ENCODE data around the gene MGAT2.
"Not testable (repeated sequence)": the region's sequence is repeated elsewhere in the genome, so short reads cannot be mapped to it uniquely, and the experiment has no call there.

Gene MGAT2

DNA sequence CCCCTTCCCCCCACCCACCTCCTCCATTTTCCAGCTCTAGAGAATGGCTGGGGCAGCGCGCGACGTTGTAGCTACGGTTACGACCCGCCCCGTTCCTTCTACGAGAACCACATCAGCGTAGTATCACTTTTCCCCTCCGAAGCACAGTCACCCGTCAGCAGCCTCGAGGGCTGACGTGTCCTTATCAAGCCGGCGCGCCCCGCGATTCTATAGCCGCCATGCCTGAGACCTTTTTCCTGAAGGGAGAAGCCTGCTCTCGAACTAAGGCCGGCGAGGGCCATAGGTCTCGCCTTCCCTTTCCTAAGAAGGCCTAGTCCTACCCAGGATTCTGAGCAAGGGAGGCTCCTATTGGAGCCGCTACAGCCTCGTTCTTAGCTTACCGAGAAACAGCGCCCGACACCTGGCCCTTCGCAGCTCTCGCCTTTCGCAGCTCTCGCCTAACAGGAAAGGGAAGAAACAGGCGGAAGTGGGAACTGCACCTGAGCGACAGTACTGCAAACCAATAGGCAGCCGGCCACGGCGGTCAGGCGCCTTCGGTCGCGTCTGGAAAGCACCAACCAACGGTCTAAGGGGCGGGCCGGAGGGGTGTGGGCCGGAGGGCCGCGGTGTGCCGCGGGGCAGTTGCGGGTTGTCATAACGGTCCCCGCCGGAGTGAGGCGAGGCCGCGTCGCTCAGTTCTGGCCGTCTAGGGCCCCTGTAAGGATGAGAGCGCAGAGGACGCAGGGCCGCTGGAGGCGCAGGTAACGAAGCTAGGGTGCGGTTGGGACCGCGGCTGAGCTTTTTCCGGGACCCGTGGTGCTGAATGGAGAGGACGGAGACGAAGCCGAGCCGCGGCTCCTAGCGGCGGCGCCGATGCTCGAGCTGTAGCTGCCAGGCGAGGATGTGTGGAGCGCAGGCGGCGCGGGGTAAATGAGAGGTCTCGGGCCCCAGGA, at the start of gene MGAT2, which contains the start of gene RPL36AL:
Gene MGAT2 (plus strand): TSS at position 618 of the 932 bp plus-strand sequence. CDS start 470 bp downstream, outside the sequence.
Gene RPL36AL (minus strand): TSS at position 445 of the 932 bp plus-strand sequence. CDS start 1,522 bp downstream, outside the sequence.
- Histone ChIP-seq H3K9me3 (ENCODE audit: control insufficient read depth, low read length) (no peaks in the 10 kb centered on the region), H3K36me3 (ENCODE audit: control insufficient read depth, insufficient read depth, low read length) (no peaks in the 10 kb centered on the region), H3K4me1 (ENCODE audit: control insufficient read depth, insufficient read depth, low read length) (peaks cover 6% of the 10 kb centered on the region), H3K9ac (ENCODE audit: low read length) (peak within 1 kb of the TSS; percentile 95), H3K27me3 (ENCODE audit: control insufficient read depth, insufficient read depth, low read length) (no peaks in the 10 kb centered on the region), H3K4me3 (ENCODE audit: low read length) (peak within 1 kb of the TSS; percentile 74)

DNA sequence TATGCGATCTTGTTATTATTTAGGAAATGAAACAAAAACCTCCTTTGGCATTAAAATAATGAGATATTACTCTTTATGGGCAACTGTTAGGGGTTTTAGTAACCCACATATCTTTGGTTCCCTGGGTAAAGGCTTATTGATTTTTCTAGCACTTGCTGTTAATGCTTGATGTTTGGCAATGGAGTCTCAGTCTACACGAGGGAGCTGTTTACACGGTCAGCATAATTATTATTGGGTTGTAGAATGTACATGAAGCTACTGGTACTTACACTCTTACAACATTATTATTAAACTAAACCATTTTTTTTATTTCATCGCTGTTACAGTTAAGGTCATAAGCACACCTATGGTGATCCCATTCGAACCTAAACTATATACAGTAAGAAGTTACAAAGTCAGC, 46.6 kb upstream of the MGAT2 start:
- H3K27me3 ChIP-seq (ENCODE audit: control insufficient read depth, insufficient read depth, low read length), result no peaks in the 10 kb centered on the region
- H3K9ac ChIP-seq (ENCODE audit: low read length), result no peak overlapping the region
- H3K9me3 ChIP-seq (ENCODE audit: control insufficient read depth, low read length), result no peaks in the 10 kb centered on the region
- no peaks in the 10 kb centered on the region for H3K36me3 ChIP-seq (ENCODE audit: control insufficient read depth, insufficient read depth, low read length)
- no peaks in the 10 kb centered on the region for H3K4me1 ChIP-seq (ENCODE audit: control insufficient read depth, insufficient read depth, low read length)
- no peak overlapping the region for H3K4me3 ChIP-seq (ENCODE audit: low read length)

DNA sequence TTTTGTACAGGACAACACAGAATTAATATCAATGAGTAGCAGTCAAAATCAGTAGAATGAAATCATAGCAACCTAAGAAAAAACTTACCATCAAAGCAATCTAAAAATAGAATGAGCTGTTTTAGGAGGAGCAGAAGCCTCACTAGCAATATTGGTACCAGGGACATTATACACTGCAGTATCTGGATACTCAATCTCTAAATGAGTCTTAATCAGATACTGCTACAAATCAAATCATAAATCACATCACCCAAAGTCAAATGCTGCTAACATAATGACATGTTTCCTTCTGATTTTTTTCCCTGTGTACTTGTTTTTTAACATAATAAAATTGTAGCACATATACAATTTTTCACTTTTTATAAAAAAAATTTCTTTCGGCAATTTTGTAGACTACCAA, 42.5 kb upstream of the MGAT2 start:
- Histone ChIP-seq H3K36me3 (ENCODE audit: control insufficient read depth, insufficient read depth, low read length) (peaks cover 3% of the 10 kb centered on the region), H3K27me3 (ENCODE audit: control insufficient read depth, insufficient read depth, low read length) (no peaks in the 10 kb centered on the region), H3K9me3 (ENCODE audit: control insufficient read depth, low read length) (no peaks in the 10 kb centered on the region), H3K4me3 (ENCODE audit: low read length) (no peak overlapping the region), H3K4me1 (ENCODE audit: control insufficient read depth, insufficient read depth, low read length) (peaks cover 5% of the 10 kb centered on the region), H3K9ac (ENCODE audit: low read length) (no peak overlapping the region)

DNA sequence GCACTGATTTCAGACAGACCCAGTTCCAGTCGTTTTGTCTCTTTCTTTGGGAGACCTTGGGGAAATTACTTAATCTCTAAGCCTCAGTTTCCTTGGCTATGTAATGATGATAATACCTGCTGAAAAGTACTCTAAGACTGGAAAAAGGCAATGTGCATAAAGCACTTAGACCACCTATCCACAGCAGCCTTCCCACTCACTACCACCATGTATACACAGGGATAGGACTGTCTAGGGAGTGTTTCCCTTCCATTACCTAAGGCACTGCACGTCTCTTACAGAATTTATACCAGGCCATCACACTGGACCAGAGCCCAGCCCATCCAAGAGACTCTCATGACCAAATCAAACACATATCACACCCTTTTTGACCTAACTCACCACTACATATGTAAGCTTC, 40.8 kb upstream of the MGAT2 start:
- H3K27me3 ChIP-seq (ENCODE audit: control insufficient read depth, insufficient read depth, low read length), result no peaks in the 10 kb centered on the region
- peaks cover 8% of the 10 kb centered on the region for H3K36me3 ChIP-seq (ENCODE audit: control insufficient read depth, insufficient read depth, low read length)
- no peak overlapping the region for H3K9ac ChIP-seq (ENCODE audit: low read length)
- no peak overlapping the region for H3K4me3 ChIP-seq (ENCODE audit: low read length)
- peaks cover 15% of the 10 kb centered on the region for H3K4me1 ChIP-seq (ENCODE audit: control insufficient read depth, insufficient read depth, low read length)
- no peaks in the 10 kb centered on the region for H3K9me3 ChIP-seq (ENCODE audit: control insufficient read depth, low read length)

DNA sequence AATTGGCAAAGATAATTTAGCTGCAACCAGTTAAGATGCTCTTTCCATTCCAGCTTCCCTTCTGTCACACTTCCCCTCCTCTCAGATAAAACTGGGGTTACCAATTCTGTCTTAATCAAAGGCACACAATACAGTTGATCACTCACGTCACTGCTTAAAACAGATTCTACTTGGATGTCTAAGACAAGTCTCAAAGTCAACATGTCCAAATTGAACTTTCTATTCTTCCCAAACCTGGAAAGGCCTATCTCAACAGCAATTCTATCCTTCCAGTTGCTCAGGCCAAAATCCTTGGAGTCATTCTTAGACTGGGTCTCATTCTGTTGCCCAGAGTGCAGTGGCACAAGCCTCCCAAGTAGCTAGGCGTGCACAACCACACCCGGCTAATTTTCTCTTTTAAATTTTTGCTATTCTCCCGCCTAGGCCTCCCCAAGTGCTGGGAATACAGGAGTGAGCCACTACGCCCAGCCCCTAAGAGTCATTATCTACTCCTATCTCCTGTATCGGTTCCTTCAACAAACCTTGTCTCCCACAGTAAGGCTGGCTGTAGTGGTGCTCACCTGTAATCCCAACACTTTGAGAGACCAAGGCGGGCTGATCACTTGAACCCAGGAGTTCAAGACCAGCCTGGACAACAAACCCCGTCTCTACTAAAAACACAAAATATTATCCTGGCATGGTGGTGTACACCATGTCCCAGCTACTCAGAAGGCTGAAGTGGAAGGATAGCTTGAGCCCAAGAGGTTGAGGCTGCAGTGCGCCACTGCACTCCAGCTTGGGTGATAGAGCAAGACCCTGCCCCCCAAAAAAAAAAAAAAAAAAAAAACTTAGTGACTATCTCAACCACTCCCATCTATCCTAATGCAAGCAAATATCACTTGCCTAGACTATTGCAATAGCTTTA, 39.1 kb upstream of the MGAT2 start:
- Histone ChIP-seq H3K9me3 (ENCODE audit: control insufficient read depth, low read length) (no peaks in the 10 kb centered on the region), H3K4me1 (ENCODE audit: control insufficient read depth, insufficient read depth, low read length) (peaks cover 15% of the 10 kb centered on the region), H3K27me3 (ENCODE audit: control insufficient read depth, insufficient read depth, low read length) (no peaks in the 10 kb centered on the region), H3K4me3 (ENCODE audit: low read length) (no peak overlapping the region), H3K9ac (ENCODE audit: low read length) (no peak overlapping the region), H3K36me3 (ENCODE audit: control insufficient read depth, insufficient read depth, low read length) (peaks cover 8% of the 10 kb centered on the region)

DNA sequence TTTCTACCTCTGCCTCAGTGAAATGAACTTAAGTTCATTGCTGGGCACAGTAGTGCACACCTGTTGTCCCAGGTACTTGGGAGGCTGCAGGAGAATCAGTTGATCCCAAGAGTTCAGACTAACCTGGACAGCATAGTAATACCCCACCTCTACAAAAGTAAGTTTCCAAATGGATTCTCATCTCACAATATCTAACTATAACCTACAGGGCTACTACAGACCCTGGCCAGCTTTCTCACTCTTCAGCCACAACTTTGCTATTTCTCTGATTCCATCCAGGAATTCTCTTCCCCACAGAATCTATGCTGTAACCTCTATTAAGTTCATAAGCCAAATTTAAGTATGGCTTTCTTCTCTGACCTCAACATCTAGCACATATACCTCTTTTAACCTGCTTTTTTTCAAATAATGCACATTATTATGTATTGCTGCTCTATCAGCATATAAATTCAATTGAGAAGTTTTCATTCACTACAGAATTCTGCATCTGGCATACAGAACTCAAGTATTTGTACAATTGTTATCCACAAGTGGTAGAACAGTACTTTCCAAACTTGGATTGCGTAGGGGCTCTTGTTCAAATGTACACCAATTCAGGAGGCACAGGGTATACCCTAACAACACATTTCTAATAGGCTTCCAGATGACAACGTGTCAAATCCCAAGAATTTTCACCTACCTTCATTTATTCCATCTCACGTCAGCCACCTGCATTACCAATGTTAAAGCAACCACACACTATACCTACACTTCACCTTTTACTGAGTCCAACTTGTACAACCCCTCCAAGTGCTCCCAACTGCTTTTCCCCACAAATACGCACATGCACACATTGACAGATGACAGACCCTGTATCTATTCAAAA, 38.3 kb upstream of the MGAT2 start:
- Histone ChIP-seq H3K9ac (ENCODE audit: low read length) (no peak overlapping the region), H3K27me3 (ENCODE audit: control insufficient read depth, insufficient read depth, low read length) (no peaks in the 10 kb centered on the region), H3K4me3 (ENCODE audit: low read length) (no peak overlapping the region), H3K9me3 (ENCODE audit: control insufficient read depth, low read length) (no peaks in the 10 kb centered on the region), H3K4me1 (ENCODE audit: control insufficient read depth, insufficient read depth, low read length) (peaks cover 15% of the 10 kb centered on the region), H3K36me3 (ENCODE audit: control insufficient read depth, insufficient read depth, low read length) (peaks cover 8% of the 10 kb centered on the region)

DNA sequence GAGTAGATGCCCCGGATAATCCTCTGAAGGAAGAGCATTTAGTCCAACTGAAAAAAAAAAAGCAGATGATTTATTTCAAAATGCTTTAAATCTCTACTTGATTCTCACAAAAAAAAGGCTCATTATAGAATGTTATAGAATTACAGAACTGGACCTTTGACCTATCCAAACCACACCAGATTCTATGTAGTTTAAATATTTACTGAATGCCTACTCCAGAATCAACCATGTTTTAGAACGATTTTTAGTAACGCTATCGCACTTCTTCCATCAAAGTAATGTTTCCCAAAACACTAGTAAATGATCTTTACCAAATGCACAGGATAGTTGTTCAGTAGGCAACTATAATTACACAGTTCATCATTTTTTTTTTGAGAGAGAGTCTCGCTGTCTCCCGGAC, 37.0 kb upstream of the MGAT2 start:
- H3K9ac ChIP-seq (ENCODE audit: low read length), result no peak overlapping the region
- H3K36me3 ChIP-seq (ENCODE audit: control insufficient read depth, insufficient read depth, low read length), result peaks cover 8% of the 10 kb centered on the region
- peaks cover 15% of the 10 kb centered on the region for H3K4me1 ChIP-seq (ENCODE audit: control insufficient read depth, insufficient read depth, low read length)
- no peak overlapping the region for H3K4me3 ChIP-seq (ENCODE audit: low read length)
- H3K27me3 ChIP-seq (ENCODE audit: control insufficient read depth, insufficient read depth, low read length), result no peaks in the 10 kb centered on the region
- no peaks in the 10 kb centered on the region for H3K9me3 ChIP-seq (ENCODE audit: control insufficient read depth, low read length)

DNA sequence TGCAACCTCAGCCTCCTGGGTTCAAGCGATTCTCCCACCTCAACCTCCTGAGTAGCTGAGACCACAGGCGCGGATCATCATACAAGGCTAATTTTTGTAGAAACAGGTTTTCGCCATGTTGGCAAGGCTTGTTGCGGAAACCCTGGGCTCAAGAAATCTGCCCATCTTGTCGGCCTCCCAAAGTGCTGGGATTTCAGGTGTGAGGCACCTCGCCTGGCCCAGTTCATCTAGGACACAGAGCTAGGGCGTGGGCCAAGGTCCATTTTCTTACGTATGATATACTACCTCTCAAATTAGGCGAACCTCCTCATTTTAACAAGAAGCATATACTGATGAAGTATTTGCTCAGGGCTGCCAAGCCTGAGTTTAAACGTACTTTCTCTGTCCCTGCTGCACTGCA, 36.5 kb upstream of the MGAT2 start:
- Histone ChIP-seq H3K9ac (ENCODE audit: low read length) (no peak overlapping the region), H3K36me3 (ENCODE audit: control insufficient read depth, insufficient read depth, low read length) (peaks cover 8% of the 10 kb centered on the region), H3K4me3 (ENCODE audit: low read length) (no peak overlapping the region), H3K4me1 (ENCODE audit: control insufficient read depth, insufficient read depth, low read length) (peaks cover 15% of the 10 kb centered on the region), H3K27me3 (ENCODE audit: control insufficient read depth, insufficient read depth, low read length) (no peaks in the 10 kb centered on the region), H3K9me3 (ENCODE audit: control insufficient read depth, low read length) (no peaks in the 10 kb centered on the region)

DNA sequence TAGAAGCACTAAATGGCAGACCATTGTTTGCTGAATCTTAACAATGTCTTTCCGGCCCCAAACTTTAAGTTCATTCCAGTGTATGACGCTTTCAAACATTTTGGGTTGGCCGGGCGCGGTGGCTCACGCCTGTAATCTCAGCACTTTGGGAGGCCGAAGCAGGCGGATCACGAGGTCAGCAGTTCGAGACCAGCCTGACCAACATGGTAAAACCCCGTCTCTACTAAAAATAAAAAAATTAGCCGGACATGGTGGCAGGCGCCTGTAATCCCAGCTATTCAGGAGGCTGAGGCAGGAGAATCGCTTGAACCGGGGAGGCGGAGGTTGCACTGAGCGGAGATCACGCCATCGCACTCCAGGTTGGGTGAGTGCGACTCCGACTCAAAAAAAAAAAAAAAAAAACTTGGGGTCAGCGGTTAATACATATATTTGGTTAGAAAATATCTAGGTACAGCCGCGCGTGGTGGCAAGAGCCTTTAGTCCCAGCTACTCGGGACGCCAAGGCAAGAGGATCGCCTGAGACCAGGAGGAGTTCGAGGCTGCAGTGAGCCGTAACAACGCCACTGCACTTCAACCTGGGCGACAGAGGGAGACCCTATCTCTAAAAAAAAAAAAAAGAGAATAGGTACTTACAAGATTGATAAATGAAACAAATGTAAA, 35.5 kb upstream of the MGAT2 start:
- peaks cover 15% of the 10 kb centered on the region for H3K4me1 ChIP-seq (ENCODE audit: control insufficient read depth, insufficient read depth, low read length)
- H3K36me3 ChIP-seq (ENCODE audit: control insufficient read depth, insufficient read depth, low read length); H3K27me3 ChIP-seq (ENCODE audit: control insufficient read depth, insufficient read depth, low read length); H3K9me3 ChIP-seq (ENCODE audit: control insufficient read depth, low read length): not testable (repeated sequence)
- H3K4me3 ChIP-seq (ENCODE audit: low read length), result peak overlapping the region; percentile 96
- peak overlapping the region; percentile 97 for H3K9ac ChIP-seq (ENCODE audit: low read length)

DNA sequence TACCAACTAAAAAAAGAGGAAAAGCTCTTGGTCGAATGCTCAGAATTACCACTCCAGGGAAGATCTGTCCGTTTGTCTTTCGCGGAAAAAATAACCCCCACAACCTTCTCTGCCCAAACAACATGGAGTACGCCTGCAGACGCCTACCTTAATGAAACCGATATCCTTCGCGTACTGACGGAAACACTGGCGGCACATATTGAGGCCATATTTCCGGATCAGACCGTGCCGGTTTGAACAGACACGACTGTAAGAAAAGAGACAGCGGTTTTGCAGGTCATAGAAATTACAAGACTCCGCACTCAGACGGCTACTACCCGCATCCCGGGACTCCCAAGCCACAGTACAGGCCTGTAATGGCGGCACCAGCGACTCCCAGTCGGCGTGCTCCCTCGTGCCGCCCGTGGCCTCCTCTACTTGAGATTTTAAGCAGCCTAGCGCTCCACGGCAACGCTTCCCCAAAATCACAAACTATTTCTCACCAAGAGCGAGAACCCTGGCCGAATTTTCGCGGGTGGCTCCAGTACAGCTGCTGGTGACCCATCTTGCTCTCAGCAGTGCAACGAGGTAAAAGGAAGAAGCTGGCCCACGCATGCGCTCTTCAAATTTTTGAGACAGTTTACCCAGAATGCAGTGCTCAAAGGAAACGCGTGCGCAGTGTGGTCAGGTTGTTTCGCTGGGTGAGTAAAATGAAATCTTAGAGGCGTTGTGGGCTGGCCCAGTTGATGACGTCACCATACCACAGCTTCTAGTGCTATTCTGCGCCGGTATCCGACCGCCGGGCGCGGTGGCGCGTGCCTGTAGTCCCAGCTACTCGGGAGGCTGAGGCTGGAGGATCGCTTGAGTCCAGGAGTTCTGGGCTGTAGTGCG, 34.6 kb upstream of the MGAT2 start, which contains the start of gene RPS29:
Gene RPS29 (minus strand): TSS at position 578 of the 870 bp plus-strand sequence. CDS start 34 bp downstream, at position 544.
- H3K4me3 ChIP-seq (ENCODE audit: low read length), result peak within 1 kb of the TSS; percentile 96
- peak within 1 kb of the TSS; percentile 97 for H3K9ac ChIP-seq (ENCODE audit: low read length)
- no peaks in the 10 kb centered on the region for H3K9me3 ChIP-seq (ENCODE audit: control insufficient read depth, low read length)
- peaks cover 8% of the 10 kb centered on the region for H3K36me3 ChIP-seq (ENCODE audit: control insufficient read depth, insufficient read depth, low read length)
- H3K4me1 ChIP-seq (ENCODE audit: control insufficient read depth, insufficient read depth, low read length), result peaks cover 15% of the 10 kb centered on the region
- H3K27me3 ChIP-seq (ENCODE audit: control insufficient read depth, insufficient read depth, low read length), result no peaks in the 10 kb centered on the region
